A549 (cell line): ENCODE data around the gene BCCIP.

ENCODE experiments used
- CEBPB ChIP-seq, 2 experiments: fragments of >200 bp in 1 of 2; sonication (Bioruptor Twin) in 1 of 2; formaldehyde crosslinking in 1 of 2; IDR thresholded peaks; 2 replicates each; pipeline ENCODE4 v1.6.1; 2012 to 2016
- CHD2 ChIP-seq: fragments of 150-350 bp; IDR thresholded peaks from 2 replicates; pipeline ENCODE4 v1.6.1; 2014; ENCODE audit warnings: low read length; ENCODE audit not compliant: partially characterized antibody
- CTCF ChIP-seq: fragments of >200 bp; sonication (Bioruptor Twin); formaldehyde crosslinking; IDR thresholded peaks from 3 replicates; pipeline ENCODE4 v1.5.1; 2016
- EHMT2 ChIP-seq: fragments of 200-600 bp; sonication (generic); IDR thresholded peaks from 2 replicates; pipeline ENCODE4 v1.6.1; 2016; ENCODE audit warnings: antibody characterized with exemption, low read depth, mild to moderate bottlenecking, moderate library complexity
- EP300 ChIP-seq, 2 experiments: fragments of >200 bp; sonication (Bioruptor Twin); formaldehyde crosslinking; IDR thresholded peaks; 2 replicates in 1 of 2; 3 replicates in 1 of 2; pipeline ENCODE4 v1.6.1; 2016 to 2017
- FOXS1 ChIP-seq: fragments of 250-450 bp; sonication (Bioruptor Pico); IDR thresholded peaks from 2 replicates; pipeline ENCODE4 v1.5.0; 2020; ENCODE audit warnings: mild to moderate bottlenecking, moderate library complexity
- MAX ChIP-seq: IDR thresholded peaks from 2 replicates; pipeline ENCODE4 v1.6.1; 2012
- MYC ChIP-seq: IDR thresholded peaks from 2 replicates; pipeline ENCODE4 v1.6.1; 2012; ENCODE audit warnings: mild to moderate bottlenecking, inconsistent platforms, low read length, improper control_type of control experiment, borderline replicate concordance
- PHF8 ChIP-seq: fragments of 200-600 bp; sonication (generic); IDR thresholded peaks from 2 replicates; pipeline ENCODE4 v1.6.1; 2016; ENCODE audit warnings: low read depth, mild to moderate bottlenecking, antibody characterized with exemption, moderate library complexity, borderline replicate concordance
- POLR2A ChIP-seq: IDR thresholded peaks from 2 replicates; pipeline ENCODE4 v1.6.1; 2012; ENCODE audit warnings: mild to moderate bottlenecking, low read length
- RFX5 ChIP-seq: fragments of 450-650 bp; IDR thresholded peaks from 2 replicates; pipeline ENCODE4 v1.7.1; 2014; ENCODE audit warnings: antibody characterized with exemption, mild to moderate bottlenecking, moderate library complexity
- RNF2 ChIP-seq: fragments of 200-600 bp; sonication (generic); IDR thresholded peaks from 2 replicates; pipeline ENCODE4 v1.6.1; 2016; ENCODE audit warnings: low read depth, mild to moderate bottlenecking, antibody characterized with exemption, moderate library complexity, borderline replicate concordance
- SREBF2 ChIP-seq: fragments of 450-650 bp; IDR thresholded peaks from 2 replicates; pipeline ENCODE4 v1.6.1; 2014; ENCODE audit warnings: mild to moderate bottlenecking, moderate library complexity
- ZSCAN20 ChIP-seq: fragments of 250-450 bp; sonication (Bioruptor Pico); IDR thresholded peaks from 2 replicates; pipeline ENCODE4 v1.8.0; 2022; ENCODE audit warnings: mild to moderate bottlenecking, moderate library complexity

GRCh38 chr10:125857185-125857760, 33.9 kb downstream of the BCCIP start:
- TF ChIP-seq RNF2 (no peak), ZSCAN20 (CRISPR knock-in tag) (no peak), CEBPB (IDR thresholded peaks at IDR 0.05) (no peak), CHD2 (no peak), SREBF2 (no peak), CTCF (no peak), MAX (no peak), RFX5 (no peak), MYC (no peak), POLR2A (no peak), EP300 (IDR thresholded peaks at IDR 0.05) (no peak), PHF8 (no peak), FOXS1 (no peak), EHMT2 (no peak)
